Heart right ventricle (tissue), 16 donors: ENCODE results near the gene AVPR2. TPM values are rescaled to one million over a fixed set of nuclear protein-coding genes. Genes with fewer than 3 reads are reported as not detected.

ENCODE experiments used
- ATAC-seq, 8 donors: fragments of 200-7000 bp; cut with Tn5 transposase; one replicate each; pipeline ENCODE4 v1.9.1; 2020; ENCODE audit warnings: mild to moderate bottlenecking in 8 of 8, moderate library complexity in 8 of 8, moderate number of reproducible peaks in 1 of 8
- DNase-seq, 2 donors: peaks; one replicate each; pipeline ENCODE4 v3.0.0-alpha.2; 2020
- H3K27ac ChIP-seq, 10 donors: fragments of 200-600 bp; sonication (generic) in 2 of 10; one replicate each; pipeline versions ENCODE4 v1.5.0 to v1.8.0; 2020 to 2022; ENCODE audit warnings: mild to moderate bottlenecking in 3 of 10
- H3K27me3 ChIP-seq, 7 donors: fragments of 200-600 bp; one replicate each; pipeline ENCODE4 v1.8.0; 2021 to 2022; ENCODE audit warnings: mild to moderate bottlenecking in 2 of 7
- H3K36me3 ChIP-seq, 9 donors: fragments of 200-600 bp; sonication (generic) in 1 of 9; one replicate each; pipeline versions ENCODE4 v1.5.0 to v1.8.0; 2020 to 2022; ENCODE audit warnings: mild to moderate bottlenecking in 2 of 9
- H3K4me1 ChIP-seq, 9 donors: fragments of 200-600 bp; sonication (generic) in 1 of 9; one replicate each; pipeline versions ENCODE4 v1.5.0 to v1.8.0; 2020 to 2022; ENCODE audit warnings: mild to moderate bottlenecking in 4 of 9
- H3K4me3 ChIP-seq, 10 donors: fragments of 200-600 bp; sonication (generic) in 2 of 10; one replicate each; pipeline versions ENCODE4 v1.5.0 to v1.8.0; 2020 to 2022; ENCODE audit warnings: mild to moderate bottlenecking in 7 of 10, moderate library complexity in 2 of 10
- H3K9me3 ChIP-seq, 11 donors: fragments of 200-600 bp in 10 of 11; sonication (generic) in 2 of 11; one replicate each; pipeline versions ENCODE4 v1.5.0 to v1.8.0; 2013 to 2022; ENCODE audit warnings: mild to moderate bottlenecking in 2 of 11, control low read depth in 1 of 11, moderate library complexity in 1 of 11
- CTCF ChIP-seq, 9 donors: fragments of 200-600 bp; sonication (generic) in 2 of 9; IDR thresholded peaks; one replicate each; pipeline versions ENCODE4 v1.5.0 to v1.8.0; 2021 to 2022; ENCODE audit warnings: antibody characterized with exemption in 9 of 9, mild to moderate bottlenecking in 5 of 9, moderate library complexity in 1 of 9
- WGBS, 2 donors: extraction: QIAGEN DNeasy Blood & Tissue Kit; methylation state at CpG; one replicate each; pipeline ENCODE4 v1.1.7; 2013; ENCODE audit warnings: inconsistent platforms in 1 of 2; 5-methylcytosine and 5-hydroxymethylcytosine counted together
- intact Hi-C, 10 donors: fragments of 100-400 bp; cut with DNase I; formaldehyde crosslinking; loops; one replicate each; pipeline versions ENCODE4 v1.11.1 to v1.14.2; 2022
- polyA plus RNA-seq, 2 donors: library from polyadenylated mRNA; stranded (reverse); fragments of 200-250 nt; gene quantifications; one replicate each; pipeline ENCODE4 v1.2.3, GENCODE V29; 2013
- total RNA-seq, 10 donors: library from RNA; stranded (reverse); fragmentation: NEBNext Ultra II Directional in 3 of 10; extraction: Animal tissue kit (Norgen Biotek cat#: 25700) in 3 of 10; gene quantifications; one replicate each; pipeline versions ENCODE4 v1.2.1 to v1.2.4, GENCODE V29; 2021 to 2023
- donor health status: Arrhythmogenic right ventricular cardiomyopathy.
- donor health status: ischemic (EF 13 %, LVEDD 7.1; RV severe dilation, severe dysfunction).
- donor health status: healthy with polysubstance abuse.
- donor health status: DM: no; HTN: yes; CAD: no.
- donor health status: DM: no; HTN: no; CAD: no.
- donor health status: ischemic (EF 25% LVEDD 6.9; RV normal size, moderate dysfunction).
- donor health status: ischemic (EF 25% LVEDD 5.7; RV mildly dilated, moderate dysfunction).
- donor health status: healthy.
- donor health status: DM: yes; HTN: yes; CAD: no.
- donor health status: Ischemic cardiomyopathy.
- donor health status: ischemic (EF 35%, LVEDD 5.7; RV mildly dilated, moderate dysfunction).
- donor health status: nonischemic (EF 11% LVEDD 7.7; RV severe dilation, severe dysfunction).
- donor health status: DM: yes; HTN: yes; CAD: no.
- donor health status: PGD.
- donor health status: ischemic (EF 29% LVEDD 5.4; RV normal size, mild dysfunction).
- donor health status: nonischemic (EF 23%, LVEDD 6.1; RV moderate dilation, normal function).

Gene AVPR2
- total and polyA plus RNA-seq, 12 donors = 1.4 to 8.9 (median 2.4) TPM

DNA sequence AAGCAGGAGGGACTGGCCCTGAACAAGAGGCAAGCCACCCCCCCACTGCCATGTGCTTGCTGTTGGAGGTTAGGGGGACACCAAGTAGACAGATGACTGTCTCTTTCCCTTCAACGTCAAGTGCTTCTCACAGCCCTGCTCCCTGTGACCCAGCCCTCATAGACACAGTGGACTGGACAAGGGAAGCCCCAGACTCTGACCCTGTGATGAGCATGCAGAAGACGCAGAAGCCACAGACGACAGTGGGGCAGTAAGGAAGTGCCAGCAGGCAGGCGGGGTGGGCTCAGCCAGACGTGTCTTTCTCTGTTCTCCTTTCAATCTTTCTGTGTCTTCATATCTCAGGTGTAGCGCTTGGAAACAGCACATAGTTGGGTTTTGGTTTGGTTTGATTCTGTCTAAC is 16.1 kb upstream of the AVPR2 start:
- DNase-seq = no peak
- Histone ChIP-seq H3K4me1 (peaks cover 0 to 6% (median 0%) of the 10 kb centered on the region in 9 donors), H3K27me3 (peaks cover 0 to 89% (median 27%) of the 10 kb centered on the region in 7 donors), H3K9me3 (no peaks in the 10 kb centered on the region), H3K4me3 (no peak overlapping the region), H3K36me3 (no peaks in the 10 kb centered on the region), H3K27ac (no peak overlapping the region)
- ATAC-seq = no peak
- no peak for TF ChIP-seq CTCF (IDR thresholded peaks at IDR 0.05)
- intact Hi-C loops = no loop called here
- WGBS, 2 donors = 64 to 75% methylated on average over 6 of the region's 6 CpGs

DNA sequence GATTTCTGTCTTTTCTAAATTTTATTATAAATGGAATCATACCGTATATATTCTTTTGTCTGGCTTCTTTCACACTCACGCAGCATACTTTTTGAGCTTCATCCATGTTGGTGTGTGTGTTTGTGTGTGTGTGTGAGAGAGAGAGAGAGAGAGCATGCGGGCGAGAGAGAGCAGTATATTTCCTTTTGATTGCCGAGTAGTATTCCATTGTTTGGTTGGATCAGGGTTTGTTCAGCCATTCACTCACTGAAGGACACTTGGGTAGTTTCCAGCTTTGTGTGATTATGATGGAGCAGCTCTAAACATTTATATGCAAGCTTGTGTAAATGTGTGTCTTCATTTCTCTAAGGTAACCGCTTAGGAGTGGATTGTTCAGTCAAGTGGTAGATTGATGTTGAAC is 15.3 kb upstream of the AVPR2 start:
- H3K9me3 ChIP-seq = no peaks in the 10 kb centered on the region
- peaks cover 0 to 89% (median 20%) of the 10 kb centered on the region in 7 donors for H3K27me3 ChIP-seq
- H3K4me3 ChIP-seq = no peak overlapping the region
- TF ChIP-seq CTCF (IDR thresholded peaks at IDR 0.05) = no peak
- intact Hi-C loops = no loop called here
- H3K4me1 ChIP-seq = peaks cover 0 to 6% (median 0%) of the 10 kb centered on the region in 9 donors
- H3K36me3 ChIP-seq = no peaks in the 10 kb centered on the region
- H3K27ac ChIP-seq = no peak overlapping the region
- ATAC-seq (no peak), DNase-seq (no peak)
- 97% methylated on average over 6 of the region's 6 CpGs for WGBS, 2 donors

- Histone ChIP-seq H3K36me3 (no peaks in the 10 kb centered on the region), H3K4me1 (peaks cover 0 to 25% (median 4%) of the 10 kb centered on the region in 9 donors), H3K27ac (no peak overlapping the region), H3K27me3 (peaks cover 0 to 80% (median 0%) of the 10 kb centered on the region in 7 donors), H3K4me3 (no peak overlapping the region), H3K9me3 (peaks cover 0 to 5% (median 0%) of the 10 kb centered on the region in 11 donors)
- intact Hi-C loops = loop anchor here in 1 of 10 donors (1.0 kb wide), 1 partner anchor 49 kb away; no protein-coding TSS in a partner anchor
- ATAC-seq (no peak), DNase-seq (no peak)
- no peak for TF ChIP-seq CTCF (IDR thresholded peaks at IDR 0.05)
Measured at GRCh38 chrX:153897899-153898298, 6.6 kb upstream of the AVPR2 start.

- 33 to 36% methylated on average over 24 to 26 of the region's 26 CpGs for WGBS, 2 donors
- no peaks in the 10 kb centered on the region for H3K36me3 ChIP-seq
- peaks cover 0 to 64% (median 0%) of the 10 kb centered on the region in 7 donors for H3K27me3 ChIP-seq
- peak; percentile 37 to 54 for DNase-seq
- intact Hi-C loops = no loop called here
- no peak for TF ChIP-seq CTCF (IDR thresholded peaks at IDR 0.05)
- peak; percentile 35 to 72 (median 54) for ATAC-seq
- H3K4me1 ChIP-seq = peaks cover 0 to 34% (median 12%) of the 10 kb centered on the region in 9 donors
- no peak overlapping the region for H3K4me3 ChIP-seq
- H3K27ac ChIP-seq = peak overlapping the region in 5 of 10 donors; percentile 10 to 47 (median 15)
- H3K9me3 ChIP-seq = no peaks in the 10 kb centered on the region
Measured at GRCh38 chrX:153900831-153901752, 3.4 kb upstream of the AVPR2 start.
